Astrocyte (in vitro differentiated cells and primary cell): ENCODE data around the gene MYCN. TPM values are rescaled to one million over a fixed set of nuclear protein-coding genes. Genes with fewer than 3 reads are reported as not detected.
"Not testable (repeated sequence)": the region's sequence is repeated elsewhere in the genome, so short reads cannot be mapped to it uniquely, and the experiment has no call there.

Experiments used
- DNase-seq: peaks from one replicate; pipeline ENCODE4 v3.0.0-alpha.2; 2010; ENCODE audit warnings: low read depth
- FAIRE-seq: peaks from 2 replicates; lab custom pipeline; 2011; peaks lifted over from hg19 to GRCh38; lab: Jason Lieb, UNC
- H2AFZ ChIP-seq: 2 replicates; pipeline ENCODE4 v1.6.0; 2012; ENCODE audit warnings: low read depth, low read length, inconsistent platforms
- H3K27ac ChIP-seq: 2 replicates; pipeline ENCODE4 v1.5.1; 2011; ENCODE audit warnings: low read depth, low read length, inconsistent platforms
- H3K27me3 ChIP-seq: 2 replicates; pipeline ENCODE4 v1.6.0; 2011; ENCODE audit warnings: low read length, inconsistent platforms; ENCODE audit not compliant: insufficient read depth
- H3K36me3 ChIP-seq: 2 replicates; pipeline ENCODE4 v1.5.1; 2011; ENCODE audit warnings: low read length, inconsistent platforms; ENCODE audit not compliant: insufficient read depth
- H3K4me1 ChIP-seq: 2 replicates; pipeline ENCODE4 v1.5.1; 2011; ENCODE audit warnings: low read length, inconsistent platforms; ENCODE audit not compliant: insufficient read depth
- H3K4me2 ChIP-seq: 2 replicates; pipeline ENCODE4 v1.6.0; 2012; ENCODE audit warnings: low read length, inconsistent platforms
- H3K4me3 ChIP-seq: 2 replicates; pipeline ENCODE4 v1.5.1; 2011; ENCODE audit warnings: low read depth, mild to moderate bottlenecking, low read length, inconsistent platforms; ENCODE audit not compliant: insufficient read depth
- H3K79me2 ChIP-seq: 2 replicates; pipeline ENCODE4 v1.6.0; 2012; ENCODE audit warnings: mild to moderate bottlenecking, low read length, inconsistent platforms; ENCODE audit not compliant: insufficient read depth
- H3K9ac ChIP-seq: 2 replicates; pipeline ENCODE4 v1.6.0; 2012; ENCODE audit warnings: mild to moderate bottlenecking, low read length, inconsistent platforms
- H3K9me3 ChIP-seq: 2 replicates; pipeline ENCODE4 v1.5.1; 2012; ENCODE audit warnings: low read depth, mild to moderate bottlenecking, low read length, inconsistent platforms; ENCODE audit not compliant: insufficient read depth
- H4K20me1 ChIP-seq: 2 replicates; pipeline ENCODE4 v1.6.0; 2012; ENCODE audit warnings: low read length, inconsistent platforms; ENCODE audit not compliant: insufficient read depth
- H3K27ac Mint-ChIP-seq: one replicate; pipeline ENCODE4 v1.8.0; 2021; ENCODE audit warnings: mild to moderate bottlenecking, mixed read lengths; ENCODE audit not compliant: unreplicated experiment
- H3K27me3 Mint-ChIP-seq: one replicate; pipeline ENCODE4 v1.8.0; 2021; ENCODE audit warnings: low read depth, mixed read lengths; ENCODE audit not compliant: unreplicated experiment
- H3K36me3 Mint-ChIP-seq: one replicate; pipeline ENCODE4 v1.8.0; 2021; ENCODE audit warnings: low read depth, mixed read lengths; ENCODE audit not compliant: unreplicated experiment
- H3K4me1 Mint-ChIP-seq: one replicate; pipeline ENCODE4 v1.8.0; 2021; ENCODE audit warnings: low read depth, mixed read lengths; ENCODE audit not compliant: unreplicated experiment
- H3K4me3 Mint-ChIP-seq: one replicate; pipeline ENCODE4 v1.8.0; 2021; ENCODE audit warnings: mild to moderate bottlenecking, moderate library complexity, mixed read lengths; ENCODE audit not compliant: unreplicated experiment
- H3K9me3 Mint-ChIP-seq: one replicate; pipeline ENCODE4 v1.8.0; 2021; ENCODE audit warnings: mild to moderate bottlenecking, mixed read lengths; ENCODE audit not compliant: unreplicated experiment
- EZH2 ChIP-seq: IDR thresholded peaks from 2 replicates; pipeline ENCODE4 v1.6.1; 2012; ENCODE audit warnings: mild to moderate bottlenecking, low read length, inconsistent platforms; ENCODE audit not compliant: insufficient read depth
- total RNA-seq: library from RNA; stranded (reverse); gene quantifications from 2 replicates; pipeline ENCODE4 v1.2.1, GENCODE V29; 2021
- TF ChIP-seq, protein P1 (sequence below): IDR thresholded peaks from 2 replicates; pipeline ENCODE4 v1.5.1; 2011; ENCODE audit warnings: low read depth, mild to moderate bottlenecking, inconsistent platforms, low read length, moderate library complexity; ENCODE audit not compliant: insufficient read depth

MYCN gene
- total RNA-seq, 1 donor from 2014 or later, result 2.6 TPM

DNA sequence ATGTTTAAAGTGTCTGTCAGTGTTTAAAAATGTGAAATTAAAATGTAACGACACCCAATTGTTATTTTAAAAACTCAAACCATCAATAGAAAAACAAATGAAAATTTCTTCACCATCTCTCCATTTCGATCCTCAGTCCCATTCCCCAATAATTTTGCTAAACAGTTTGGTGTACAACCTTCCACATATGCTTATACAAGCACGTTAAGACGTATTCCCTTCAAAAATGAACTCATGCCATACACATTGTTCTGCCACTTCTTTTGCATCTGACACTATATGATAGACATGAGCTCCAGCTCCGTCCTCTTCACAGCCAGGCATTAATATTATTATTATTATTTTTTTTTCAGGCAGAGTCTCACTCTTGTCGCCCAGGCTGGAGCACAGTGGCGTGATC, 14.1 kb upstream of the MYCN start:
- no peaks in the 10 kb centered on the region for H3K36me3 Mint-ChIP-seq
- FAIRE-seq (no peak), DNase-seq (no peak)
- H3K9ac ChIP-seq, result no peak overlapping the region
- H3K36me3 ChIP-seq, result no peaks in the 10 kb centered on the region
- no peak overlapping the region for H2AFZ ChIP-seq
- no peaks in the 10 kb centered on the region for H3K79me2 ChIP-seq
- no peaks in the 10 kb centered on the region for H4K20me1 ChIP-seq
- no peak overlapping the region for H3K27ac ChIP-seq
- no peak for TF ChIP-seq EZH2
- TF ChIP-seq, protein P1, sequence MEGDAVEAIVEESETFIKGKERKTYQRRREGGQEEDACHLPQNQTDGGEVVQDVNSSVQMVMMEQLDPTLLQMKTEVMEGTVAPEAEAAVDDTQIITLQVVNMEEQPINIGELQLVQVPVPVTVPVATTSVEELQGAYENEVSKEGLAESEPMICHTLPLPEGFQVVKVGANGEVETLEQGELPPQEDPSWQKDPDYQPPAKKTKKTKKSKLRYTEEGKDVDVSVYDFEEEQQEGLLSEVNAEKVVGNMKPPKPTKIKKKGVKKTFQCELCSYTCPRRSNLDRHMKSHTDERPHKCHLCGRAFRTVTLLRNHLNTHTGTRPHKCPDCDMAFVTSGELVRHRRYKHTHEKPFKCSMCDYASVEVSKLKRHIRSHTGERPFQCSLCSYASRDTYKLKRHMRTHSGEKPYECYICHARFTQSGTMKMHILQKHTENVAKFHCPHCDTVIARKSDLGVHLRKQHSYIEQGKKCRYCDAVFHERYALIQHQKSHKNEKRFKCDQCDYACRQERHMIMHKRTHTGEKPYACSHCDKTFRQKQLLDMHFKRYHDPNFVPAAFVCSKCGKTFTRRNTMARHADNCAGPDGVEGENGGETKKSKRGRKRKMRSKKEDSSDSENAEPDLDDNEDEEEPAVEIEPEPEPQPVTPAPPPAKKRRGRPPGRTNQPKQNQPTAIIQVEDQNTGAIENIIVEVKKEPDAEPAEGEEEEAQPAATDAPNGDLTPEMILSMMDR, result no peak
- no peaks in the 10 kb centered on the region for H3K9me3 ChIP-seq
- H3K4me3 ChIP-seq, result no peak overlapping the region
- peaks cover 12% of the 10 kb centered on the region for H3K27me3 Mint-ChIP-seq
- no peaks in the 10 kb centered on the region for H3K4me1 ChIP-seq
- H3K27me3 ChIP-seq, result no peaks in the 10 kb centered on the region
- H3K4me2 ChIP-seq, result no peak overlapping the region
- no peak overlapping the region for H3K27ac Mint-ChIP-seq
- H3K9me3 Mint-ChIP-seq, result no peaks in the 10 kb centered on the region
- no peak overlapping the region for H3K4me3 Mint-ChIP-seq
- no peaks in the 10 kb centered on the region for H3K4me1 Mint-ChIP-seq

DNA sequence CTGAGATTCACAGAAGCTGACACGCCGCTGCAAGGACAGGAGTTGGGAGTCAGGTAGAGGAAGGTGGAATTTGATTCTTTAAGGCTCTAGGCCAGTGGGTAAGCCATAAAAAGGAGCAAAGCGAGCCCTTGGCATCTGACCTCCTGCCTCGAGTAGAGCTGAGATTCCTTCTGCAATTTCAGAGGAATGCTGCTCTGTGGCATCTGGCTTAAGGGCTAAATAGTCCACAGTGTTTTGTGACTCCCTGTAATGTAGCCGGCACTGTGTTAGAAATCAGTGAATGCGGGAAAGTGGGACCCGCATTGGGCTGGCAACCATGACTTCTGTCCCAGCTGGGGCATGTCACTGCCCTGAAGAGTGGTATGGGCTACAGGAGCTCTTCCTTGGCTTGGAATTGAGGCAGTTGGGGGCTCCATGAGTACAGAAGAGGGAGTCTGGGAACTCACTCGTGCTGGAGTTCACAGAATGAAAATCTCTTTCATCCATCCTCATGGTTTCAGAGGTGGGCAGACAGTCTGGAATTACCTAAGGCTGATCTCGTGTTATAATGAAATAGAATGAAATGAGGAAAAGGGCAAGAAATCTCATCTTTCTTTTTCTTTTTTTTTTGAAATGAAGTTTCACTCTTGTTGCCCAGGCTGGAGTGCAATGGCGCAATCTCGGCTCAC, 12.7 kb upstream of the MYCN start:
- Histone ChIP-seq H3K4me3 (no peak overlapping the region), H2AFZ (no peak overlapping the region), H4K20me1 (no peaks in the 10 kb centered on the region), H3K79me2 (no peaks in the 10 kb centered on the region), H3K9ac (no peak overlapping the region), H3K36me3 (no peaks in the 10 kb centered on the region), H3K9me3 (no peaks in the 10 kb centered on the region), H3K27ac (no peak overlapping the region), H3K4me2 (no peak overlapping the region), H3K4me1 (no peaks in the 10 kb centered on the region), H3K27me3 (no peaks in the 10 kb centered on the region)
- Mint-ChIP-seq H3K27me3 (peaks cover 17% of the 10 kb centered on the region), H3K4me3 (no peak overlapping the region), H3K9me3 (no peaks in the 10 kb centered on the region), H3K27ac (no peak overlapping the region), H3K4me1 (no peaks in the 10 kb centered on the region), H3K36me3 (no peaks in the 10 kb centered on the region)
- DNase-seq, result no peak
- no peak for FAIRE-seq
- TF ChIP-seq, protein P1, result no peak

- not testable (repeated sequence) for H3K27me3 ChIP-seq, H3K79me2 ChIP-seq, H3K9me3 Mint-ChIP-seq, H3K9me3 ChIP-seq, H3K4me1 ChIP-seq, H3K4me3 Mint-ChIP-seq, H3K27ac Mint-ChIP-seq, H3K9ac ChIP-seq, H2AFZ ChIP-seq, FAIRE-seq, H3K4me3 ChIP-seq, H3K36me3 Mint-ChIP-seq, DNase-seq, H3K4me1 Mint-ChIP-seq, H3K4me2 ChIP-seq, H3K27ac ChIP-seq, H4K20me1 ChIP-seq, H3K36me3 ChIP-seq
- peaks cover 23% of the 10 kb centered on the region for H3K27me3 Mint-ChIP-seq
These were observed 11.3 kb upstream of the MYCN start for GRCh38 chr2:15929008-15929407.
